Activated CD8-positive, alpha-beta T cell treated with anti-CD3 and anti-CD28 coated beads, Interleukin-2, amount 10 ng/mL, durations not matched to agents 7 days and 5 days (primary cell): ENCODE measurements around the gene SMKR1. TPM values are rescaled to one million over a fixed set of nuclear protein-coding genes. Genes with fewer than 3 reads are reported as not detected.
"Not testable (repeated sequence)": the region's sequence is repeated elsewhere in the genome, so short reads cannot be mapped to it uniquely, and the experiment has no call there.

Source experiments
- ATAC-seq: fragments of 150-1000 bp; cut with Tn5 transposase; one replicate; pipeline ENCODE4 v1.10.0; 2021; ENCODE audit warnings: moderate library complexity
- CTCF ChIA-PET: fragments of 350-600 bp; sonication (Branson Sonifier 250); formaldehyde crosslinking; loops from one replicate; lab custom pipeline; 2021; ENCODE audit warnings: antibody characterized with exemption; lab: Charles Lee
- POLR2A ChIA-PET: fragments of 350-600 bp; sonication (Branson Sonifier 250); formaldehyde crosslinking; loops from one replicate; lab custom pipeline; 2021; ENCODE audit warnings: antibody characterized with exemption; lab: Charles Lee
- DNase-seq: peaks from one replicate; pipeline ENCODE4 v3.0.0-alpha.2; 2020
- H3K27ac Mint-ChIP-seq: one replicate; pipeline ENCODE4 v1.8.0; 2021; ENCODE audit warnings: mild to moderate bottlenecking, mixed read lengths
- H3K27me3 Mint-ChIP-seq: one replicate; pipeline ENCODE4 v1.8.0; 2021; ENCODE audit warnings: low read depth, mixed read lengths
- H3K36me3 Mint-ChIP-seq: one replicate; pipeline ENCODE4 v1.8.0; 2021; ENCODE audit warnings: low read depth, mixed read lengths
- H3K4me1 Mint-ChIP-seq: one replicate; pipeline ENCODE4 v1.8.0; 2021; ENCODE audit warnings: low read depth, mixed read lengths
- H3K4me3 Mint-ChIP-seq: one replicate; pipeline ENCODE4 v1.8.0; 2021; ENCODE audit warnings: mild to moderate bottlenecking, mixed read lengths
- H3K9me3 Mint-ChIP-seq: one replicate; pipeline ENCODE4 v1.8.0; 2022; ENCODE audit warnings: mixed read lengths; ENCODE audit not compliant: insufficient read depth
- total RNA-seq, 2 experiments: library from RNA; stranded (reverse); gene quantifications; one replicate each; pipeline ENCODE4 v1.2.3, GENCODE V29; 2021

SMKR1 gene
- total RNA-seq, 2 experiments from 2014 or later: 1.3 to 1.6 TPM

- no peaks in the 10 kb centered on the region for H3K9me3 Mint-ChIP-seq
- ChIA-PET CTCF (no interaction called here), POLR2A (no interaction called here)
- no peaks in the 10 kb centered on the region for H3K36me3 Mint-ChIP-seq
- ATAC-seq: no peak
- H3K4me3 Mint-ChIP-seq: no peak overlapping the region
- no peak for DNase-seq
- H3K27ac Mint-ChIP-seq: no peak overlapping the region
- H3K27me3 Mint-ChIP-seq: peaks cover 2% of the 10 kb centered on the region
- H3K4me1 Mint-ChIP-seq: peaks cover 3% of the 10 kb centered on the region
These were observed 11.2 kb downstream of the SMKR1 start for GRCh38 chr7:129513546-129513945.

DNA sequence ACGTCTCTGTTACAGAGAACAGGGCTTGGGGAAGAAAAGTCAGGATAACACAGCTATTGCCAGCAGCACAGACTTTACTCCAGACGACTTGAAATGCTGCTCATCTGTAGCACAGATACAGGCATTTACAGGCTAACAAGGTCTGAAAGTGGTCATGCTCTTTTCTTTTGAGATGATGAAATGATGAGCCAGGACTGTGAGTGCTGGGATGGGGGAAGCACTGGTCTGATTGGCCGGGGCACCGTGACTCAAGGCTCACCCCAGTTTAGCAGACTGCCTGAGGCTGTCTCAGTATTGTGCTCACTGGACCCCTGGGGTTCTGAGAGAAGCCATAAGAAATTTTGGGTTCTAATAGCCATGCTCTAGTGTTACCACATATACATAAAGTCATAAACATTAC is 12.4 kb downstream of the SMKR1 start:
- Mint-ChIP-seq H3K27ac (no peak overlapping the region), H3K36me3 (no peaks in the 10 kb centered on the region), H3K4me1 (peaks cover 3% of the 10 kb centered on the region), H3K9me3 (no peaks in the 10 kb centered on the region), H3K27me3 (peaks cover 4% of the 10 kb centered on the region), H3K4me3 (no peak overlapping the region)
- no peak for DNase-seq
- CTCF ChIA-PET: no interaction called here
- no peak for ATAC-seq
- POLR2A ChIA-PET: no interaction called here

DNA sequence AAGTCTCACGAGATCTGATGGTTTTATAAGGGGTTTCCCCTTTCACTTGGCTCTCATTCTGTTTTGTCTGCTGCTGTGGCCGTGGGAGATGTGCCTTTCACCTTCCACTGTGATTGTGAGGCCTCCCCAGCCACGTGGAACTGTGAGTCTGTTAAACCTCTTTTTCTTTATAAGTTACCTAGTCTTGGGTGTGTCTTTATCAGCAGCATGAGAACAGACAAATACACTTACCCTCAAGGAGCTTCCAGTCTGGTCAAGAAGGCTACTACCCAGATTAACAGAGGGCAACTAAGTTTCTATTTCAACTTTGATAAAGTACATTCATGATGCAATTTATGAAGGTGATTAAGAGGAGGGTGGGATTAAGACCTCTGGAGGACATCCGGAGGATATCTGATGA is 13.1 kb downstream of the SMKR1 start:
- Mint-ChIP-seq H3K9me3 (no peaks in the 10 kb centered on the region), H3K27ac (no peak overlapping the region), H3K4me1 (peaks cover 3% of the 10 kb centered on the region), H3K4me3 (no peak overlapping the region), H3K36me3 (no peaks in the 10 kb centered on the region), H3K27me3 (peaks cover 6% of the 10 kb centered on the region)
- ChIA-PET CTCF (interaction anchor here (0.8 kb wide), 1 partner anchor 172 kb away, joined by 3 read pairs; no protein-coding TSS in a partner anchor), POLR2A (no interaction called here)
- DNase-seq (no peak), ATAC-seq (no peak)

DNA sequence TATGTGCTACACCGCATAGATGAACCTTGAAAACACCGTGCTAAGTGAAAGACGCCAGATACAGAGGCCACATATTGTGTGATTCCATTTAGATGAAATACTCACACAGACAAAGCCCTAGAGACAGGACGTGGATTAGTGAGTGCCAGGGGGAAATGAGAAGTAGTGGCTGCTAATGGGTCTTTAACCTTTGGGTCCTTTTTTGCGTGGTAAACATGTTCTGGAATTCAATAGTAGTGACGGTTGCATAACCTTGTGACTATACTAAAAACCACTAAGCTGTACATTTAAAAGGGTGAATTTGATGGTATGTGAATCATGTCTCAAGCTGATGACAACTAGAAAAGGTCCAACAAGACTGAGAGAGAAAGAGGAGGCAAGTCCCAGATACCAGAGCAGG is 15.6 kb downstream of the SMKR1 start:
- Mint-ChIP-seq H3K4me1 (no peaks in the 10 kb centered on the region), H3K9me3 (no peaks in the 10 kb centered on the region)
- CTCF ChIA-PET: interaction anchor here (0.6 kb wide), 1 partner anchor 232 kb away, joined by 5 read pairs; no protein-coding TSS in a partner anchor

DNA sequence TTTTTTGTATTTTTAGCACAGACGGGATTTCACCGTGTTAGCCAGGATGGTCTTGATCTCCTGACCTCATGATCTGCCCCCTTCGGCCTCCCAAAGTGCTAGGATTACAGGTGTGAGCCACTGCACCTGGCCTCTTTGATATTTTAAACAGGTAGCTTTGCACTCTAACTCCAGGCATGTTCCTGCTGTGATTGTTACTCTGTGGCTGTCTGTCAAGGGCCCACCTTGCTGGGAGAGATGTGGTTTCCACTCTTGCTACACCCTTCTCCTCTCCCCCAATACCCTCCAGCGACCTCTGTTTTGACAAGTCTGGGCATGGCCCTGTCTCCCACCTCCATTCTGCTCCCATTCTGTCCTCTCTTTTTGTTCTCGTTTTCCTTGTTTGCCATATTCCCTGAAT is 17.1 kb downstream of the SMKR1 start:
- ATAC-seq: no peak
- CTCF ChIA-PET: no interaction called here
- Mint-ChIP-seq H3K36me3 (no peaks in the 10 kb centered on the region), H3K27ac (no peak overlapping the region), H3K4me3 (no peak overlapping the region), H3K4me1 (no peaks in the 10 kb centered on the region), H3K27me3 (peaks cover 7% of the 10 kb centered on the region), H3K9me3 (no peaks in the 10 kb centered on the region)
- DNase-seq: no peak
- POLR2A ChIA-PET: no interaction called here

More for the DNA sequence above, 15.6 kb downstream of the SMKR1 start:
- H3K36me3 Mint-ChIP-seq: no peaks in the 10 kb centered on the region
- no peak overlapping the region for H3K4me3 Mint-ChIP-seq
- POLR2A ChIA-PET: no interaction called here
- peaks cover 8% of the 10 kb centered on the region for H3K27me3 Mint-ChIP-seq
- no peak overlapping the region for H3K27ac Mint-ChIP-seq
- no peak for ATAC-seq
- no peak for DNase-seq

DNA sequence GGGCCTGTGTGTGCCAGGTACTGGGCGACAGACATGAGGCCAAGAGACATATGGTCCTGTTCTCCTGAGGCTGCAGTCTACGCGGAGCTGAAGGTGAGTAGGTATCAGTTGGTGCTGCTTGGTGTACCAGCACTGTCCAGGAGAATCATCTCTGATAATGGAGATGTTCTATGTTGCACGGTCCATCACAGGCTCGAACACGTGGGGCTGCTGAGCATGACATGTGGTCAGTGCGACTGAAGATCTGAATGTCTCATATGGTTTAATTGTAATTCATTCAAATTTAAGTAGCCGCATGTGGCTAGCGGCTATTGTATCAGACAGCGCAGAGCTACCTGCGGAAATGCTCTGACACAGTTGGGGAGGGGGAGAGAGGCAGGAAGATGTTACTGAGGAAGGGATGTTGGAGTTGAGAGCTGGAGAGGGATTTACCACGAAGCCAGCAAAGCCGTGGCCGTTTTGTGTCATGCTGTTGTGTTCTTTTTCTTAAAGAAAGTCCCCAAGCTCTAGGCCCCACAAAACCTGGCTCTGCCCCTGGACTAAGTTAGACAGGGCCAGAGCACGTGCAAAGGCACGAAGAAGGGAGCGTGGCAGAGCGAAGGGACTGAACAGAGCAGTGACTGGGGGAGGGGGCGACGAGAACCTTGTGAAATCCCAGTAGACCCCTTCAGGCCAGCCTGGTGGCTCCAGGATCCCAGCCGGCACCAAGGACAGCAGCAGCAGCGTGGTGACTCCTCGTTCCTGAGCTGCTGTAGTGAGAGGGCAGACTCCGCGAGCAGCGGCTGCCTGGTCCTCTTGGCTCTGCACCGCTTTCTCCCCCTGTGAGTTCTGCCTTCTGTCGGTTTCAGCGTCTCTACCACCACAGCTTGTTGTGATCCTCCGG is 20.0 kb downstream of the SMKR1 start:
- no peak for ATAC-seq
- no peaks in the 10 kb centered on the region for H3K9me3 Mint-ChIP-seq
- peaks cover 2% of the 10 kb centered on the region for H3K4me1 Mint-ChIP-seq
- ChIA-PET CTCF (no interaction called here), POLR2A (no interaction called here)
- H3K27me3 Mint-ChIP-seq: peaks cover 7% of the 10 kb centered on the region
- H3K4me3 Mint-ChIP-seq: no peak overlapping the region
- no peak overlapping the region for H3K27ac Mint-ChIP-seq
- no peak for DNase-seq
- no peaks in the 10 kb centered on the region for H3K36me3 Mint-ChIP-seq

DNA sequence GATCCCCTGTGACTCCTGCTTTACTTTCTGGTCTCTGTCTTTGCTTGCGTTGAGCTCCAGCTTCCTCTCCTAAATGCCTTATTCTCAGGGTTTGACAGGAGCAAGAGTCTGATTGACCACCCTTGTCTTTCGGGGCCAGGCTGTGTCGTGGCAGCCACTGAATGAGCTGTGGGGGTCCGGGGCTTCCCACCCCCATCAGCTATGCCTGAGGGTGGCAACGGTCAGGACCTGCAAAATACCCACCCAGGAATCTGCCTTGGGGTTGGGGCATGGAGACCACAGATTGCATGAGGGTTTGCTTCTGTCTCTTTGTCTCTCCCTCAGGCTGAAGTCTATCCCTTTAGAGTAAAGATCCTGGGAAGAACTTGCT is 20.6 kb downstream of the SMKR1 start:
- POLR2A ChIA-PET: no interaction called here
- Mint-ChIP-seq H3K27ac (no peak overlapping the region), H3K27me3 (peaks cover 7% of the 10 kb centered on the region), H3K36me3 (no peaks in the 10 kb centered on the region), H3K9me3 (no peaks in the 10 kb centered on the region), H3K4me3 (no peak overlapping the region), H3K4me1 (peaks cover 2% of the 10 kb centered on the region)
- ATAC-seq (no peak), DNase-seq (no peak)
- CTCF ChIA-PET: no interaction called here

DNA sequence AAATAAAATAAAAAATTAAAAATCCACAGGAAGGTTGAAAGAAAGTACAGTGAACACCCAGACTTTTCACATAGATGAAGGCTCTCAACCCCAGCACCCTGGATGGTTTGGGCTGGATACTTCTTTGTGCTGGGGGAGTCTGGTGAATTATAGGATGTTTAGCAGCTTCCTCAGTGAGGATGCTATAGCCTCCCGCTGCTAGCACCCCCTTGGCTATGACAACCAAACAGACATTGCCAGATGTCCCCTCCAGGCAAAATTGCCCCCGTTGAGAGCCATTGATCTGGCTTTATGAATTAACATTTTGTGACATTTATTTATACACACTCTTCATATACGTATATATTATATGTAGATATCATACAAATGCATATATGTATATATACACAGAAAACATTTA is 21.6 kb downstream of the SMKR1 start:
- POLR2A ChIA-PET: no interaction called here

DNA sequence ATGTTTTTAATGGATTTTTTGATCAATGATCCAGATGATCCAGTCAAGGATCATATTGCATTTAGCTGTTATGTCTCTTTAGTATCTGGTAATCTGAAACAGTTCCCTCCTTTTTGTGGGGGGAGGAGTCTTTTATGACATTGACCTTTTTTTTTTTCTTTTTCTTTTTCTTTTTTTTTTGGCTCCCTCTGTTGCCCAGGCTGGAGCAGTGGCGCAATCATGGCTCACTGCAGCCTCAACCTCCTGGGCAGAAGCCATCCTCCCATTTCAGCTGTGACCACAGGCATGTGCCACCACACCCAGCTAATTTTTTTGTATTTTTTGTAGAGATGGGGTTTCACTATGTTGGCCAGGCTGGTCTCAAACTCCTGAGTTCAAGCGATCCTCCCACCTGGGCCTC is 22.1 kb downstream of the SMKR1 start:
- H3K9me3 Mint-ChIP-seq, H3K27ac Mint-ChIP-seq, DNase-seq, H3K36me3 Mint-ChIP-seq, H3K4me3 Mint-ChIP-seq, H3K4me1 Mint-ChIP-seq, ATAC-seq, H3K27me3 Mint-ChIP-seq, POLR2A ChIA-PET, CTCF ChIA-PET: not testable (repeated sequence)

More for the DNA sequence above, 21.6 kb downstream of the SMKR1 start:
- no peaks in the 10 kb centered on the region for H3K36me3 Mint-ChIP-seq
- H3K4me1 Mint-ChIP-seq: peaks cover 2% of the 10 kb centered on the region
- no peak overlapping the region for H3K4me3 Mint-ChIP-seq
- H3K27ac Mint-ChIP-seq: no peak overlapping the region
- no peaks in the 10 kb centered on the region for H3K9me3 Mint-ChIP-seq
- ATAC-seq (no peak), DNase-seq (no peak)
- H3K27me3 Mint-ChIP-seq: peaks cover 7% of the 10 kb centered on the region
- CTCF ChIA-PET: no interaction called here

DNA sequence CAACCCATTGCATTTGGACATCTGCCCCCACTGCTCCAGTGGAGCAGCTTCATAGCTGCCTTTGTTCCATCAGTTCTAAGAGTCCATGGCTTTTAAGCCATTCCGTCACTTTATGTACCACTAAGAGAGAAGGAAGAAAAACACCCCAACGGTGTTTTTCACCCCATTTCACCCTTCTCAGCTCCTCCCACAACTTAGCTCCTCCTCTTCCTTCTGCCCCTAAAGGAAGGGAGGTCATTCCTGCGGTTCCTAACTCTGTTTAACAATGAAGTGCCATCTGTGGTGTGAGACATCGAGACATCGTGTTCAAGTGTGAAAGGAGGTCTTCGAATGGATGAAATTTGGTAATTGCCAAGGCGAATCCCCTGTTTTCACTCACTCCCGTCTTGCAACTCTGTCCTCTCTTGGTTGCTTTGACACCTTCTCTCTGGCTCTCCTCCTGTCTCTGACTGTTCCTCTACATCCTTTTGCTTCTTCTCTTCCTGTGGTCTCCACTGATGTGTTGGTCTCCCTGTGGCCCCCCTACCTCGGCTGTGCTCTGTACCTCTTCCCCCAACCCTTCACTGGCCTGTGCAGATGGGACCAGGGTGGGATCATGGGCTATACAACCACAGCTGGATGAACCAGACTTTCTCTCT is 23.0 kb downstream of the SMKR1 start:
- H3K9me3 Mint-ChIP-seq: no peaks in the 10 kb centered on the region
- ATAC-seq (no peak), DNase-seq (no peak)
- peaks cover 2% of the 10 kb centered on the region for H3K4me1 Mint-ChIP-seq
- H3K27me3 Mint-ChIP-seq: peaks cover 2% of the 10 kb centered on the region
- no peak overlapping the region for H3K27ac Mint-ChIP-seq
- no peak overlapping the region for H3K4me3 Mint-ChIP-seq
- POLR2A ChIA-PET: no interaction called here
- CTCF ChIA-PET: no interaction called here
- no peaks in the 10 kb centered on the region for H3K36me3 Mint-ChIP-seq

DNA sequence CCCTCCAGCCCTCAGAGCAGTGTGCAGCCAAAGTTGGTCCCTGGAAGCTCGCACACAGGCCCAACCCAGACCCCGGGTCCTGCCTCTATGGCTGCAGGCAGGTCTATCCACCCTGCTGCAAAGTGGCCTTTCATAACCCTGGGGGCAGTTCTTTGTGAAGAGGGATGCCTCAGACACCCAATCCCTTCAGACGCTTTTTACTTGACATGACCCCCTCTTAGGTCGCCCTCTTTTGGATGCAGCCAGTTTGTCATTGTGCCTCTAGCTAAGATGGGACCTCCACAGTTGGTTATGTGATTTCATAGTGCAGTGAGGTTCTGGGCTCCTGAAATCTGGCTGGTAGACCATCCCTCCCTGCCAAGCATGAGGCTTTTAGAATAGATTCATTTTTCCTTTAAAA is 27.3 kb downstream of the SMKR1 start:
- Mint-ChIP-seq H3K4me3 (no peak overlapping the region), H3K27ac (no peak overlapping the region), H3K36me3 (no peaks in the 10 kb centered on the region), H3K9me3 (no peaks in the 10 kb centered on the region), H3K4me1 (peaks cover 4% of the 10 kb centered on the region), H3K27me3 (no peaks in the 10 kb centered on the region)
- ATAC-seq (no peak), DNase-seq (no peak)
- ChIA-PET CTCF (no interaction called here), POLR2A (no interaction called here)

DNA sequence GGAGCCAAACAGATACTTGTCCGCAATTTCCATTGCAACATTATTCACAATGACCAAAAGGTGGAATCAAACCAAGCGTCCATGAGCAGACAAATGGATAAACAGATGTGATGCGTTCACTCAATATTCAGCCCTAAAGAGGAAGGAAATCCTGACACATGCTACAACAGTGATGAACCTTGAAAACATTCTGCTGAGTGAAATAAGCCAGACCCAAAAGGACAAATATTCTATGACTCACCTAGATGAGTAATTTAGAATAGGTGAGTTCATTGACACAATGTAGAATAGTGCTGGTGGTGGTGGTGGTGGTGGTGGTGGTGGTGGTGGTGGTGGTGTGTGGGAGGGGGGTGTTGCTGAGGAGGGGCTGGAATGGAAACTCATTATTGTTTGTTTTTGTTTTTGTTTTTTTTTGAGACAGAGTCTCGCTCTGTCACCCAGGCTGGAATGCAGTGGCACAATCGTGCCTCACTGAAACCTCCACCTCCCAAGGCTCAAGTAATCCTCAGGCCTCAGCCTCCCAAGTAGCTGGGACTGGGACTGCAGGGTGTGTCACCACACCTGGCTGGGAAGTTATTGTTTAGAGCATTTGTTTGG is 28.6 kb downstream of the SMKR1 start:
- peak; percentile 57 for ATAC-seq
- ChIA-PET POLR2A (no interaction called here), CTCF (no interaction called here)
- Mint-ChIP-seq H3K4me1 (peaks cover 4% of the 10 kb centered on the region), H3K4me3 (no peak overlapping the region), H3K27me3 (no peaks in the 10 kb centered on the region), H3K36me3 (no peaks in the 10 kb centered on the region), H3K27ac (no peak overlapping the region), H3K9me3 (no peaks in the 10 kb centered on the region)
- no peak for DNase-seq
